IPS DF 6.9 (cell line): Measurements from ENCODE around the gene TMEM247.
"Not testable (repeated sequence)": the region's sequence is repeated elsewhere in the genome, so short reads cannot be mapped to it uniquely, and the experiment has no call there.

Experiments
- DNase-seq: peaks from one replicate; pipeline ENCODE4 v3.0.0-alpha.2; 2013; ENCODE audit warnings: low read depth, low spot score
- H3K27ac ChIP-seq: one replicate; pipeline ENCODE4 v1.5.1; 2013; ENCODE audit warnings: low read length, control low read depth
- H3K27me3 ChIP-seq: 2 replicates; pipeline ENCODE4 v1.6.1; 2013; ENCODE audit warnings: mild to moderate bottlenecking, low read length; ENCODE audit not compliant: control insufficient read depth, insufficient read depth
- H3K36me3 ChIP-seq: 2 replicates; pipeline ENCODE4 v1.6.1; 2013; ENCODE audit warnings: low read length; ENCODE audit not compliant: control insufficient read depth, insufficient read depth
- H3K4me1 ChIP-seq: 2 replicates; pipeline ENCODE4 v1.6.1; 2013; ENCODE audit warnings: low read length; ENCODE audit not compliant: control insufficient read depth, insufficient read depth
- H3K4me3 ChIP-seq: 2 replicates; pipeline ENCODE4 v1.5.1; 2013; ENCODE audit warnings: mild to moderate bottlenecking, low read length
- H3K9me3 ChIP-seq: 2 replicates; pipeline ENCODE4 v1.6.1; 2013; ENCODE audit warnings: low read length, inconsistent platforms; ENCODE audit not compliant: control insufficient read depth, insufficient read depth
- WGBS: extraction: QIAGEN DNeasy Blood & Tissue Kit; methylation state at CpG from one replicate; pipeline ENCODE4 v1.1.7; 2013; ENCODE audit warnings: mixed read lengths, missing lambda C conversion rate; ENCODE audit not compliant: insufficient read length, insufficient coverage; 5-methylcytosine and 5-hydroxymethylcytosine counted together

Gene TMEM247

GRCh38 chr2:46509804-46510203 is 30.4 kb downstream of the TMEM247 start:
- Histone ChIP-seq H3K27me3 (no peaks in the 10 kb centered on the region), H3K9me3 (no peaks in the 10 kb centered on the region), H3K4me3 (no peak overlapping the region), H3K27ac (no peak overlapping the region), H3K36me3 (no peaks in the 10 kb centered on the region), H3K4me1 (peaks cover 2% of the 10 kb centered on the region)
- no peak for DNase-seq
- no CpG with 5 or more reads among the region's 3 CpGs for WGBS

- Histone ChIP-seq H3K9me3 (no peaks in the 10 kb centered on the region), H3K27ac (no peak overlapping the region), H3K27me3 (no peaks in the 10 kb centered on the region), H3K4me1 (peaks cover 2% of the 10 kb centered on the region; the same call in 1 of the 2 replicates), H3K36me3 (no peaks in the 10 kb centered on the region), H3K4me3 (no peak overlapping the region)
- no peak for DNase-seq
- no CpG with 5 or more reads among the region's 5 CpGs for WGBS
Measured at GRCh38 chr2:46510598-46511177, 31.3 kb downstream of the TMEM247 start.

GRCh38 chr2:46512185-46512584 is 32.8 kb downstream of the TMEM247 start:
- H3K4me3 ChIP-seq = no peak overlapping the region
- DNase-seq = no peak
- H3K9me3 ChIP-seq = no peaks in the 10 kb centered on the region
- no peaks in the 10 kb centered on the region for H3K36me3 ChIP-seq
- no peaks in the 10 kb centered on the region for H3K4me1 ChIP-seq
- WGBS = no CpG with 5 or more reads among the region's 10 CpGs
- H3K27me3 ChIP-seq = no peaks in the 10 kb centered on the region
- H3K27ac ChIP-seq = no peak overlapping the region

GRCh38 chr2:46514738-46515137 is 35.4 kb downstream of the TMEM247 start:
- H3K4me1 ChIP-seq = no peaks in the 10 kb centered on the region
- no peaks in the 10 kb centered on the region for H3K9me3 ChIP-seq
- H3K27me3 ChIP-seq = no peaks in the 10 kb centered on the region
- no peaks in the 10 kb centered on the region for H3K36me3 ChIP-seq
- no peak overlapping the region for H3K27ac ChIP-seq
- H3K4me3 ChIP-seq = no peak overlapping the region
- DNase-seq = no peak
- WGBS = no CpG with 5 or more reads among the region's 1 CpG

- Histone ChIP-seq H3K27ac (no peak overlapping the region), H3K4me3 (no peak overlapping the region), H3K36me3 (no peaks in the 10 kb centered on the region), H3K4me1 (no peaks in the 10 kb centered on the region), H3K27me3 (no peaks in the 10 kb centered on the region), H3K9me3 (no peaks in the 10 kb centered on the region)
- DNase-seq = no peak
- WGBS = no CpG with 5 or more reads among the region's 1 CpG
Measured at GRCh38 chr2:46517485-46517884, 38.1 kb downstream of the TMEM247 start.

GRCh38 chr2:46518861-46519260 is 39.5 kb downstream of the TMEM247 start:
- H3K9me3 ChIP-seq = no peaks in the 10 kb centered on the region
- no peaks in the 10 kb centered on the region for H3K27me3 ChIP-seq
- H3K4me3 ChIP-seq = no peak overlapping the region
- WGBS = no CpG with 5 or more reads among the region's 7 CpGs
- no peak overlapping the region for H3K27ac ChIP-seq
- no peak for DNase-seq
- H3K36me3 ChIP-seq = no peaks in the 10 kb centered on the region
- H3K4me1 ChIP-seq = no peaks in the 10 kb centered on the region

- Histone ChIP-seq H3K9me3 (no peaks in the 10 kb centered on the region), H3K36me3 (no peaks in the 10 kb centered on the region), H3K27me3 (no peaks in the 10 kb centered on the region), H3K4me1 (no peaks in the 10 kb centered on the region), H3K27ac (no peak overlapping the region), H3K4me3 (no peak overlapping the region)
- no CpG with 5 or more reads among the region's 7 CpGs for WGBS
- no peak for DNase-seq
Measured at GRCh38 chr2:46519265-46519664, 39.9 kb downstream of the TMEM247 start.

GRCh38 chr2:46520130-46520711 is 40.9 kb downstream of the TMEM247 start:
- Histone ChIP-seq H3K27me3 (no peaks in the 10 kb centered on the region), H3K9me3 (no peaks in the 10 kb centered on the region), H3K27ac (no peak overlapping the region), H3K4me3 (no peak overlapping the region), H3K36me3 (no peaks in the 10 kb centered on the region), H3K4me1 (no peaks in the 10 kb centered on the region)
- WGBS = no CpG with 5 or more reads among the region's 10 CpGs
- no peak for DNase-seq

GRCh38 chr2:46521215-46521683 is 41.9 kb downstream of the TMEM247 start:
- no peaks in the 10 kb centered on the region for H3K4me1 ChIP-seq
- no peaks in the 10 kb centered on the region for H3K36me3 ChIP-seq
- no peak overlapping the region for H3K4me3 ChIP-seq
- H3K27me3 ChIP-seq = no peaks in the 10 kb centered on the region
- no peak overlapping the region for H3K27ac ChIP-seq
- WGBS = no CpG with 5 or more reads among the region's 2 CpGs
- no peak for DNase-seq
- no peaks in the 10 kb centered on the region for H3K9me3 ChIP-seq

- not testable (repeated sequence) for H3K4me1 ChIP-seq, H3K27me3 ChIP-seq, H3K27ac ChIP-seq, H3K9me3 ChIP-seq, DNase-seq, H3K4me3 ChIP-seq, H3K36me3 ChIP-seq
Measured at GRCh38 chr2:46522385-46522784, 43.0 kb downstream of the TMEM247 start.

GRCh38 chr2:46525522-46526155 is 46.3 kb downstream of the TMEM247 start:
- Histone ChIP-seq H3K4me3 (no peak overlapping the region), H3K27ac (no peak overlapping the region), H3K4me1 (no peaks in the 10 kb centered on the region), H3K9me3 (no peaks in the 10 kb centered on the region), H3K27me3 (no peaks in the 10 kb centered on the region), H3K36me3 (no peaks in the 10 kb centered on the region)
- WGBS = no CpG with 5 or more reads among the region's 3 CpGs
- no peak for DNase-seq
